HTR-8/SVneo (cell line): ENCODE data around the gene GPR17.
A peak's percentile ranks its signal among the peaks of the same experiment; 100 is the strongest.

Experiments
- DNase-seq: peaks from one replicate; pipeline ENCODE4 v3.0.0; 2011; ENCODE audit warnings: low spot score, mixed read lengths; ENCODE audit not compliant: insufficient read length
- FAIRE-seq: peaks from 2 replicates; lab custom pipeline; 2011; peaks lifted over from hg19 to GRCh38; lab: Jason Lieb, UNC

The GPR17 gene

GRCh38 chr2:127664065-127664894 lies 18.3 kb downstream of the GPR17 start:
- DNase-seq (no peak), FAIRE-seq (no peak)

DNA sequence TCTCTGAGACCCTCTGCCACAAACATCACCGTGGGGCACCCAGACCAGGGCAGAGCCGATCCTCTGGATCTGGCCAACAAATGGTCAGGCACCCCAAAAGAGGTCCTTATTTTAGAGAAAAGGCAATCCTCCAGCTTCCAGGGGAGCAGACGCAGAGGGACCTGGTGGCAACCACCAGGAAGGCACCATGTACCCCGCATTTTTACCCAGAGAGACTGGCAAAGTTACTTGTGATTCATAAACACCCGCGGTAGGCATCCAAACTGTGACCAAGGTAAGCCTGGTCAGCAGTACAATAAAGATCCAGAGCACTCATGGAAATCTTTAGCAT lies 18.9 kb downstream of the GPR17 start:
- DNase-seq (no peak), FAIRE-seq (no peak)

GRCh38 chr2:127665267-127665893 lies 19.4 kb downstream of the GPR17 start:
- FAIRE-seq, result no peak
- no peak for DNase-seq

GRCh38 chr2:127669056-127669455 lies 23.1 kb downstream of the GPR17 start:
- no peak for DNase-seq
- no peak for FAIRE-seq

DNA sequence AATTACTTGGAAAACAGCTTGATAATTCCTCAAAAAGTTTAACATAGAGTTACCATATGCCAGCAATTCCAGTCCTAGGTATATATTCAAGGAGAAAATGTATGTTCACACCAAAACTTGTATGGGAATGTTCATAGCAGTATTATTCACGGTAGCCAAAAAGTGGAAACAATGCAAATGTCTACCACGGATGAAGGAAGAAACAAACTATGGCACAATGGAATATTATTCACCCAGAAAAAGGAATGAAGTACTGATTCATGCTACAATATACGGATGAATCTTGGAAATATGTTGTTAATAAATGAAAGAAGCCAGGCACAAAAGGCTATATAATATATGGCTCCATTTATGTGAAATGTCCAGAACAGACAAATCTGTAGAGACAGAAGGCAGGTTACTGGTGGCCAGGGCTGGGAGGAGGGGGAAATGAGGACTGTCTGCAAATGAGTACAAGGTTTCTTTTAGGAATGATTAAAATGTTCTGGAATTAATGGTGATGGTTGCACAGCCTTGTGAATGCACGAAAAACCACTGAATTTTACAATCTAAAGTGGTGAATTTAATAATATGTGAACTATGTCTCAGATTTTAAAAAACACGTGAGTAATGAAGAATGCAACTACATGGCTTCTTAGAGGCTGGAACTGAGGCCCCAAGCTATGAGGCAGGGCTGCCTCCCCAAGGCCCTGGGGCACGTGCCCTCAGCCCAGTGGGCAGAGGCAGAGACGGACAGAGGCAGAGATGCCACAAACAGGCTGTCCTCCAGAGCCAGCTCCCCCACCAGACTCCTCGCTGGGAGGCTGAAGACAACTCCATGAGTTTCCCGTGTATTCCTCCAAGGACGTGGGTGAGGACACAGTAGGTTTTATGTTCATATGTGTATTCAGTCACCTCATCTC lies 24.4 kb downstream of the GPR17 start:
- FAIRE-seq, result no peak
- DNase-seq, result no peak

DNA sequence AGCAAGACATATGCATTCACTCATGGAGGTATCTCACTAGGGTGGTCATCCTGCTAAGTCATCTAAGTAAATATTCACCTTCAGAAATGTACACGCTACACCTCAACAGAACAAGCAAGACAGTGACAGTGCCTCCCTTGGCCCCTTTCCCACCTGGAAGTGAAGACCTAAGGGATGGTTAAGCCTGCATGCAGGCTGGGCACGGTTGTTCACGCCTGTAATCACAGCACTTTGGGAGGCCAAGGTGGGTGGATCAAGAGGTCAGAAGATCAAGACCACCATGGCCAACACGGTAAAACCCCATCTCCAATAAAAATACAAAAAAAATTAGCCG lies 25.0 kb downstream of the GPR17 start:
- FAIRE-seq, result no peak
- DNase-seq, result no peak

GRCh38 chr2:127671557-127672302 lies 25.8 kb downstream of the GPR17 start:
- peak; percentile 44 for FAIRE-seq
- no peak for DNase-seq

DNA sequence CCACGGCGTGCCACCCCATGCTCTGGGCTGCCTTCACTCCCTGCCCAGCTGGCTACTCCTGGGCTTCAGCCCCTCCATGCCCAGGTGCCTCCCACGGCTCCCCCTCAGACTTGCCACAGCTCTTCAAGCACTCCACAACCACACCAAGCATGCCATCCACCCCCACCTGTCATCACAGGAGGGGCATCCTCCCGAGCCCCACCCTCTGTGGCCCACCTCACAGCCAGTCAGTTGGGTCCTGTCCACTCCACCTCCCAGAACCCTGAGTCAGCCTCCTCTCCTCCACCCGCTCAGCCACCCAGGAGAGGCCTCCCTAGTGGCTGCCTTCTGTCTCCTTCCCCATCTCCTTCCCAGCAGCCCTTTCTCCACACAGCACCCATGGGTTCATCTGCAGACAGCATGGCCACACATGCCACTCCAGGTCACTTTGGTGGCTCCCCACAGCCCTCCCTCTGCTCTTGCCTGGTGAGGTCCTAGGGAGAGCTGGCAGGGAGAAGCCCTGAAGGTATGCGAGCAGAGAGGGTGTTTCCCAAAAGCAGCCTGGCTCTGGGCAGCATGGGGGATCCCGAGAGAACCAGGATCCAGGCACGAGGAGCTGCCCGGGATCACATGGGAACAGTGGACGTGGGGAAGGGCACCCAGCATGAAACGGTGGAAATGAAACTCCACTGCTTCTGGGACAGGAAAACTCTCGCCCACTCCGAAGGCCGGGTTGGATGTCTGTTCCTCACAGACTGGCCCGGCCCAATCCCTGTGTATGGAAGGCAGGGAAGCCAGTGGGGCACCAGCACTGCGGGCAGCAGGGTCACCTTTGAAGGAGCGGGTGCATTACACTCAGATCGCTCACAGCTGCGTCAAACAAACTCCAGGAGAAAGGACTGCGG lies 26.6 kb downstream of the GPR17 start:
- DNase-seq (no peak), FAIRE-seq (no peak)

DNA sequence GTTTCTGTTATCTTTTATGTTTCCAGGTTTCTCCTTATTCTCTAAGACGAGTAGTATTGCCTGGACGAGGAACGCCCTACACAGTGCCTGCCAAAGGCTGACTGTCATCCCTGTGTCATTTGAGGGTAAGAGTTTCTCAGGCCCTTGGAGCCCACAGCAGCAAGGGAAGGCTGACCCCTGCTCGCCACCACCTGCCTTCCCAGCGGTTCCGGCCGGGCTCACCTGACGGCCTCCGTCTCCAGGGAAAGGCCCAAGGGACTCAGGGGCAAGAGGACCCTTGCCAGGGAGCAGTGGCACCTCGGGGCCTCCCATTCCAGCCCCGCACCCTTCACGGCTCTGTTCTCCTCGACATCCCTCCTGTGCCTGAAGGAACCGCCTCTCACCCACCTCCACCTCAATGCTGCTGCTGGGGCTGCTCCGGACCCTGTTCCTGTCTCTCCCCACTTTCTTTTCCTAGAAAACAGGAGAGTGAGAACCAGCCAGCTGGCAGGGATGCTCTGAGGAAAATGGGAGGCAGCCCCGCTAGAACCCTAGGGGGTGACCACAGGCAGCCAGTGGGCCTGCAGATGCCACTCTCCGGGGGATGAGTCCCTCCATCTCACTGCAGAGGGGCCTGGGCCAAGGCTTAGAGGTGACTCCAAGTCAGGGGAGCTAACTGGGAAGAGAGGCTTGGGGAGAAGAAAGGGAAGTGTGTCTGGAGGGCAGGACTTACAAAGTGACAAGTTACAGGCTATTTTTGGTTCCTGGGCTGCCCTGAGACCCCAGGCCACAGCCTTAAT lies 27.5 kb downstream of the GPR17 start:
- DNase-seq (no peak), FAIRE-seq (no peak)

GRCh38 chr2:127674241-127675209 lies 28.6 kb downstream of the GPR17 start:
- DNase-seq, result peak; percentile 48
- FAIRE-seq, result no peak

DNA sequence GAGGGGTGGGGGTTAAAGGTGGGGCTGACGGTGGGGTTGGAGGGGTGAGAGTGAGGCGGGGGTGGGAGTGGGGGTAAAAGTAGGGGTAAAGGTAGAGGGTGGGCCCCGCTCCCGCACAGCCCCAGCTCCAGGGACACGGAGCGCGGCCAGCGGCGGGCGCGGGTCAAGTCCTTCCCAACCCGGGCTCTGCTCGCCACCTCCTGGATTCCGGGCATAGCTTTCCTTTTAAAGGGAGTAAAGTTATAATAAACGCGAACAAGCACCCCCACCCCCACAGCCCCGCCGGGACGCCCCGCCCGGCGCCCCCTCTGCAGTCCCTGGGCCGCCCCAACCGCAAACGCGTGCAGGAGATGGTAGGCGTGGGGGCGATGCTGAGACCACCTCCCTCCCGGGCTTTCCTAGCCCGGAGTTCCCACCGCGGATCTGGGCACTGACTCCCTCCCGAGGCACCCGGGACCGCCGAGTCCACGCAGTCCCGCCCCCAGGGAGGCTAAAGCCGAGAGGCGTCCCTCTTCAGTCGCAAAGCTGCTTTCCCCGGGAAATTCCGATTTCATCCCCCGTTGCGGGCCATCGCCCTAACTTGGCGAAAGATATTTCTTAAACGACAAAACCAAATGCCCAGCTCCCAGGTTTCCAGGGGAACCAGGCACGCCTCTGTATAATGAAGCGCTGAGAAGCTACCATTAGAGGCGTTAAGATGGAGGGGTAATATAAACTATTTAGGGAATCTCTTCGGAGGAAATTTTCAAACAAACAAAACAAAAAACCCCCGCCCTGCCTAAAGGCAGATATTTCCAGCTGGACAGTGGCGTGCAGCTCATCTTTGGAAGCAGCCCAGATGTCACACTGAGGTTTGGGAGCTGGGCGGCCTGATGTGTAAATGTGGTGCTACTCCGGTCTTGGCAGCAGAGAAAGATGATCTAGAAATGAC lies 29.6 kb downstream of the GPR17 start, which contains the start of gene LIMS2:
Gene LIMS2 (minus strand): TSS at position 200 of the 931 bp plus-strand sequence. CDS start 506 bp downstream, outside the sequence.
- peak; percentile 66 for DNase-seq
- FAIRE-seq, result no peak

GRCh38 chr2:127676906-127677305 lies 31.0 kb downstream of the GPR17 start:
- DNase-seq (no peak), FAIRE-seq (no peak)

DNA sequence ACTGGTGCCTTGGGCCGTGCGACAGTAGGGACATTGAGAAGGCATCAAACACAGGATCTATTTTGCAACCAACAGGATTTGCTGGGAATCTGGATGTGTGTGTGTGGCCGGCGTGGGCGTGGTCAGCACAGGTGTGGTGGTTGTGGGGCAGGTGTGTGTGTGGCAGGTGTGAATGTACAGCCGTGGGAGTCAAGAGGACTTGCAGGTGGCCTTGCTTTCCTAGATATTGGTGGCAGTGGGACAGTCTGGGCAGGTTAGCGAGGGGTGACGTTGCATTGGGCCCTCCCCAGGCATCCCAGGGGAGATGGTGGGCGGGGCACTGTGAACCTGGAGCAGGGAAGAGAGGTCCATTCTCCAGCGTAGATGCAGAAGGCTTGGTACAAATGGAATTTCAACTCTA lies 32.6 kb downstream of the GPR17 start:
- DNase-seq (no peak), FAIRE-seq (no peak)

GRCh38 chr2:127678991-127679390 lies 33.0 kb downstream of the GPR17 start:
- DNase-seq (no peak), FAIRE-seq (no peak)

DNA sequence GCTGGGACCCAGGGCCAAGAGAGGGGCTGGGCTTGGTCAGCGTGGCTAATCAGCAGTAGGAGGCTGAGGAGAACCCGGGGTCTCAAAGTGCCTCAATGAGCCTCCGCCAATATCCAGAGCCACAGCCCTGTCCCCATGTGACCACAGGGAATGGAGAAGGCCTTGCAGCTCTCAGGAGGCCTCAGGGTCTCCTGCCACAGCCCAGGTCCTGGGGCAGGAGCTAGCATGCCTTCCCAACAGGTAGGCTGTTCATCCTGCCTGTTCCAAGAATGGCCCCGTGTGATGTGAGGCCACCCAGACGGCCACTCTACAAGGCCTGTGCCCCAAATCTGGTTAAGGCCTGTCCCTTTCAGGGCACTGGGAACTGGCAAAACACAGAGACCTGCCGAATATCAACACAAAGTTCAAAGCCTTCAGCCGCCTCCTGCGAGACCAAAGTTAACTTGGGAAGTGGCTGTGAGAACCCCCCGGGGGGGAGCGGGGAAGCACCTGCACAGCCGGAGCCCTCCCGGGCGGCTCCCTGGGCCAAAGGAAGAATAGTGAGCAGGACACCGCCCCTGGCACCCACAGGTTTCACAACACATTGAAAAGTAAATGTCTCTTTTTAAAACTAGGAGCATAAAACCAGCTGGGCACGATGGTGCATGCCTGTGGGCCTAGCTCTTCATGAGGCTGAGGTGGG lies 33.9 kb downstream of the GPR17 start:
- DNase-seq (no peak), FAIRE-seq (no peak)
